SK-N-SH (cell line): ENCODE results near the gene ARHGAP31.

Experiments
- CHD2 ChIP-seq: fragments of 150-350 bp; IDR thresholded peaks from 2 replicates; pipeline ENCODE4 v1.6.1; 2018; ENCODE audit warnings: low read length; ENCODE audit not compliant: partially characterized antibody
- NFIC ChIP-seq: IDR thresholded peaks from 2 replicates; pipeline ENCODE4 v1.4.0; 2012; ENCODE audit warnings: borderline replicate concordance
- POLR2AphosphoS5 ChIP-seq: IDR thresholded peaks from 2 replicates; pipeline ENCODE4 v1.6.1; 2012; ENCODE audit warnings: low read depth, low read length
- RAD21 ChIP-seq: IDR thresholded peaks from 2 replicates; pipeline ENCODE4 v1.6.1; 2012; ENCODE audit warnings: mild to moderate bottlenecking, low read length
- RCOR1 ChIP-seq: fragments of 150-350 bp; IDR thresholded peaks from 2 replicates; pipeline ENCODE4 v1.6.1; 2017; ENCODE audit warnings: antibody characterized with exemption, low read length
- SMC3 ChIP-seq: IDR thresholded peaks from 2 replicates; pipeline ENCODE4 v1.6.1; 2012; ENCODE audit warnings: low read depth, low read length, improper control_type of control experiment
- TF ChIP-seq, protein P1 (sequence below): fragments of 200-600 bp; sonication (generic); IDR thresholded peaks from 2 replicates; pipeline ENCODE4 v1.6.1; 2017; ENCODE audit warnings: antibody characterized with exemption, mild to moderate bottlenecking, moderate library complexity
- TF ChIP-seq, protein P2 (sequence below): IDR thresholded peaks from 2 replicates; pipeline ENCODE4 v1.4.0; 2012; ENCODE audit warnings: low read depth
- TF ChIP-seq, protein P3 (sequence below): fragments of 150-350 bp; IDR thresholded peaks from 2 replicates; pipeline ENCODE4 v1.6.1; 2017; ENCODE audit warnings: antibody characterized with exemption, low read length, low read depth, borderline replicate concordance

DNA sequence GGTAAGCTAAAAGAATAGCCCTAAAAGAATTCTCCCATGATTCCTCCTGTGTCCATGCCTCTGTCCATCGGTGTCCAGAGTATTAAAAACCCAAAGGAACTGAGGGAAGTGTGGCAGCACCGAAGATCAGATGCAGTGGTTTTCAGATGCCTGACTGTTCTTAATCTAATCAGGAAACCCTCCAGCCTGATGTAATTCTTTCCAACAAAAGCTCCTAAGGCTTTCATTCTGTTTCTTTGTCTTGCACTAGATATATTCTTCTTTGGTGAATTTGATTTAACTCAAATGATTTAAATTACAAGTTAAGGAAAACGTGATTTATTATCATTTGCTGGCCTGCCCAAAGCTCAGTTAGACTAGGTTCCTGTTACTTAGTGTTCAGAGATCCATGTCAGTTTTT, 71.2 kb downstream of the ARHGAP31 start:
- TF ChIP-seq NFIC: no peak; the same call in 1 of the 2 replicates
- TF ChIP-seq, protein P1, sequence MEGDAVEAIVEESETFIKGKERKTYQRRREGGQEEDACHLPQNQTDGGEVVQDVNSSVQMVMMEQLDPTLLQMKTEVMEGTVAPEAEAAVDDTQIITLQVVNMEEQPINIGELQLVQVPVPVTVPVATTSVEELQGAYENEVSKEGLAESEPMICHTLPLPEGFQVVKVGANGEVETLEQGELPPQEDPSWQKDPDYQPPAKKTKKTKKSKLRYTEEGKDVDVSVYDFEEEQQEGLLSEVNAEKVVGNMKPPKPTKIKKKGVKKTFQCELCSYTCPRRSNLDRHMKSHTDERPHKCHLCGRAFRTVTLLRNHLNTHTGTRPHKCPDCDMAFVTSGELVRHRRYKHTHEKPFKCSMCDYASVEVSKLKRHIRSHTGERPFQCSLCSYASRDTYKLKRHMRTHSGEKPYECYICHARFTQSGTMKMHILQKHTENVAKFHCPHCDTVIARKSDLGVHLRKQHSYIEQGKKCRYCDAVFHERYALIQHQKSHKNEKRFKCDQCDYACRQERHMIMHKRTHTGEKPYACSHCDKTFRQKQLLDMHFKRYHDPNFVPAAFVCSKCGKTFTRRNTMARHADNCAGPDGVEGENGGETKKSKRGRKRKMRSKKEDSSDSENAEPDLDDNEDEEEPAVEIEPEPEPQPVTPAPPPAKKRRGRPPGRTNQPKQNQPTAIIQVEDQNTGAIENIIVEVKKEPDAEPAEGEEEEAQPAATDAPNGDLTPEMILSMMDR: no peak
- peak; percentile 57; the same call in 1 of the 2 replicates for TF ChIP-seq RCOR1
- no peak for TF ChIP-seq POLR2AphosphoS5
- TF ChIP-seq CHD2: peak; percentile 54
- TF ChIP-seq, protein P2, sequence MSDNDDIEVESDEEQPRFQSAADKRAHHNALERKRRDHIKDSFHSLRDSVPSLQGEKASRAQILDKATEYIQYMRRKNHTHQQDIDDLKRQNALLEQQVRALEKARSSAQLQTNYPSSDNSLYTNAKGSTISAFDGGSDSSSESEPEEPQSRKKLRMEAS: no peak
- peak; percentile 26; the same call in 1 of the 2 replicates for TF ChIP-seq RAD21
- TF ChIP-seq, protein P3, sequence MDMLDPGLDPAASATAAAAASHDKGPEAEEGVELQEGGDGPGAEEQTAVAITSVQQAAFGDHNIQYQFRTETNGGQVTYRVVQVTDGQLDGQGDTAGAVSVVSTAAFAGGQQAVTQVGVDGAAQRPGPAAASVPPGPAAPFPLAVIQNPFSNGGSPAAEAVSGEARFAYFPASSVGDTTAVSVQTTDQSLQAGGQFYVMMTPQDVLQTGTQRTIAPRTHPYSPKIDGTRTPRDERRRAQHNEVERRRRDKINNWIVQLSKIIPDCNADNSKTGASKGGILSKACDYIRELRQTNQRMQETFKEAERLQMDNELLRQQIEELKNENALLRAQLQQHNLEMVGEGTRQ: no peak
- no peak for TF ChIP-seq SMC3
